Activated CD4-positive, CD25-positive, alpha-beta regulatory T cell treated with anti-CD3 and anti-CD28 coated beads, Interleukin-2, amount 50 U/mL, for 72 hours (primary cell): ENCODE measurements around the gene TBCA.
"Not testable (repeated sequence)": the region's sequence is repeated elsewhere in the genome, so short reads cannot be mapped to it uniquely, and the experiment has no call there.

Experiments
- DNase-seq: peaks from one replicate; pipeline ENCODE4 v3.0.0; 2021

Gene TBCA

GRCh38 chr5:77699569-77699968 lies 76.6 kb downstream of the TBCA start:
- not testable (repeated sequence) for DNase-seq

- no peak for DNase-seq
Measured at GRCh38 chr5:77698920-77699319, 77.2 kb downstream of the TBCA start.

- DNase-seq = no peak
Measured at GRCh38 chr5:77697692-77698091, 78.4 kb downstream of the TBCA start.

- DNase-seq = no peak
Measured at GRCh38 chr5:77696120-77696519, 80.0 kb downstream of the TBCA start.

- no peak for DNase-seq
Measured at GRCh38 chr5:77693913-77694312, 82.2 kb downstream of the TBCA start.

GRCh38 chr5:77683171-77683732 lies 92.9 kb downstream of the TBCA start:
- no peak for DNase-seq

- no peak for DNase-seq
Measured at GRCh38 chr5:77670526-77670925, 105.6 kb downstream of the TBCA start.

- DNase-seq = no peak
Measured at GRCh38 chr5:77669677-77670076, 106.5 kb downstream of the TBCA start.

- DNase-seq = no peak
Measured at GRCh38 chr5:77663090-77663863, 112.9 kb downstream of the TBCA start.

- DNase-seq = no peak
Measured at GRCh38 chr5:77662635-77663034, 113.5 kb downstream of the TBCA start.

- DNase-seq = no peak
Measured at GRCh38 chr5:77658662-77659061, 117.5 kb downstream of the TBCA start.

- DNase-seq = no peak
Measured at GRCh38 chr5:77651343-77651742, 124.8 kb downstream of the TBCA start.

GRCh38 chr5:77650686-77651085 lies 125.5 kb downstream of the TBCA start:
- DNase-seq = no peak

- no peak for DNase-seq
Measured at GRCh38 chr5:77649776-77650175, 126.4 kb downstream of the TBCA start.

- no peak for DNase-seq
Measured at GRCh38 chr5:77645995-77646639, 130.0 kb downstream of the TBCA start.

GRCh38 chr5:77645158-77645994 lies 130.8 kb downstream of the TBCA start:
- peak; percentile 53 for DNase-seq

GRCh38 chr5:77644371-77645157 lies 131.6 kb downstream of the TBCA start:
- no peak for DNase-seq

- DNase-seq = no peak
Measured at GRCh38 chr5:77643654-77644370, 132.3 kb downstream of the TBCA start.

- DNase-seq = no peak
Measured at GRCh38 chr5:77642738-77643653, 133.1 kb downstream of the TBCA start.

GRCh38 chr5:77641963-77642737 lies 134.0 kb downstream of the TBCA start:
- no peak for DNase-seq
